ENCODE data around the gene TMEM134. TPM values are rescaled to one million over a fixed set of nuclear protein-coding genes. Genes with fewer than 3 reads are reported as not detected.
A peak's percentile ranks its signal among the peaks of the same experiment; 100 is the strongest.

Gene TMEM134
- total RNA-seq, 1 donor from 2014 or later = 38.9 TPM

DNA sequence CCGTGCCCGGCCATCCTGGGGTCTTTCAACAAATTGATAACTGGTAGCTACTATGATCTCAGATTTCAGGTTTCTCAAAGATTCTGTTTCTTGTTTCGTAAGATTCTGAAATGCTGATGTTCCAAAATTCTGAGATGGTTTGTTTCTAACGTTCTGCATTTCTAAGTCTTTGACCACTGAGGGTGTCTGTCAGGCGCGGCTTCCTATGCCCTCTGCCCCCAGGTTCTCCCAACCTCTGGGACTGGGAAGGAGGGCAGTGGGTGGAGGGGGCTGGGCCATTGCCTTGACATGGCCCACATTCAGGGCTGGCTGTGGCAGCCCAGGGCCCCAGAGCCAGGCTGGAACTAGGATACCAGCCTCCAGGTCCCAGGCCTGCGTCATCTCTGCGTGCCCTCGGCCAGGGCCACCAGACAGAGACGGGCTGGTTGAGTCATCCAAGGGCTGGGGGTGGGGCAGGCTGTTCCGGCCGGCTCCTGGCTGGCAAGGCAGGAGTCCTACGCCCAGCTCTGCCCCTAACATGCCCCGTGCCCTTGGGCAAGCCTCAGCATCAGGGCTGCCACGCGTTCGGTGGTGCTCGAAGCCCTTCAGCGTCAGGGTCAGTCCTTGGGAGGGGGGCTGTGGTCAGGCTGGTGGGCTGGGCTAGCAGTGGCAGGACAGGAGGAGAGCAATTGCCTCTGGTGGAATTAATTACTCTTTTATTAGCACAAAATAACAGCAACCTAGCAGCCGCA lies 5.2 kb downstream of the TMEM134 start:
- ATAC-seq (peak; percentile 66), DNase-seq (ENCODE audit: low spot score) (peak; percentile 86)

DNA sequence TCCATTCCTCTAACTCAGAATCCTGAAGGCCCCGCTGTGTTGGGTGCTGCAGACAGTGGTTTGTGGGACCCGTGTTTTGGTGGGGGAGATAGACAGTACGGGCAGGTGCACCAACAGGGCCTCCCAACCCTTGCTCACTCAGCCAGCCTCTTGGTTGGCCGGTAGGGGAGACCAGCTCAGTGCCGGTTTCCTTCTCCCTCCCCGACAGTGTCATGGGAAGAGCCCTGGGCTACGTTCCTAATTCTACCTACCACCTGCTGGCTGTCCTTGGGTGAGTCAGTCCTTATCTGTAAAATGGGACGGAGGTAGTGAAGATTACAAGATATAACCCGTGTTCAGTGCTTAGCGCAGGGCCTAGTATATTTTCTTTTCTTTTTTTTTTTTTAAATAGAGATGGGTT lies 5.9 kb downstream of the TMEM134 start:
- DNase-seq (ENCODE audit: low spot score) (no peak), ATAC-seq (no peak)

DNA sequence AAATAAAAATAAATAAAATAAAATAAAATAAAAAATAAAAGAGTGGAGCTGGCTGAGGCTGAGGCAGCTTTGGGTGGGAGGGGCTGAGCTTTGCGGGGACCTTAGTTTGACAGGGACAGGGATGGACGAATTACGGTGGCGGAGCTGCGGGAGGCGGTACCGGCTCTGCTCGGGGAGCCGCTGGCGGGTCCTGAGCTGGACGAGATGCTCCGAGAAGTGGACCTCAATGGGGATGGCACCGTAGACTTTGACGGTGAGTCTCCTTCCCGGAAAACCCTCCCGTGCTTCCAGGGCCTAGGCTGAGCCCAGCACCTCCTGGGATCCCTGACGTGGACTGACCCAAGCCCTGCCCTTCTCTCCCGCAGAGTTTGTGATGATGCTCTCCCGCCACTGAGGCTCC lies 10.8 kb downstream of the TMEM134 start:
- DNase-seq (ENCODE audit: low spot score) (no peak), ATAC-seq (no peak)

DNA sequence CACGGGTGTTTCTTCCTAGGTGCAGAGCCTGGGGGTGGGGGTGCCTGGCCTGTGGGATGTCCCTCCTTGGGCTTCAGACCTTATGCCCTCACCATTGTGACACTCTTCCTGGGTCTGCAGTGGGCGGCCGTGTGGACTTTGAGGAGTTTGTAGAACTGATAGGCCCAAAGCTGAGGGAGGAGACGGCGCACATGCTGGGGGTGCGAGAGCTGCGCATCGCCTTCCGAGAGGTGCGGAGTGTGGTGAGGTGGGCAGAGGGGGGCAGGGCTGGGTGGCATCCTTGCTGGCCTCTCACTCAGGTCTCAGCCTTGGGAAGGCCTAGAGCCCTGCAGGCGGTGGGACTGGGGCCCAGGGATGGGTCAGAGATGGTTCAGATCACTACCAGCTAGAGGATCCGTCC lies 11.6 kb downstream of the TMEM134 start:
- ATAC-seq (no peak), DNase-seq (ENCODE audit: low spot score) (no peak)

DNA sequence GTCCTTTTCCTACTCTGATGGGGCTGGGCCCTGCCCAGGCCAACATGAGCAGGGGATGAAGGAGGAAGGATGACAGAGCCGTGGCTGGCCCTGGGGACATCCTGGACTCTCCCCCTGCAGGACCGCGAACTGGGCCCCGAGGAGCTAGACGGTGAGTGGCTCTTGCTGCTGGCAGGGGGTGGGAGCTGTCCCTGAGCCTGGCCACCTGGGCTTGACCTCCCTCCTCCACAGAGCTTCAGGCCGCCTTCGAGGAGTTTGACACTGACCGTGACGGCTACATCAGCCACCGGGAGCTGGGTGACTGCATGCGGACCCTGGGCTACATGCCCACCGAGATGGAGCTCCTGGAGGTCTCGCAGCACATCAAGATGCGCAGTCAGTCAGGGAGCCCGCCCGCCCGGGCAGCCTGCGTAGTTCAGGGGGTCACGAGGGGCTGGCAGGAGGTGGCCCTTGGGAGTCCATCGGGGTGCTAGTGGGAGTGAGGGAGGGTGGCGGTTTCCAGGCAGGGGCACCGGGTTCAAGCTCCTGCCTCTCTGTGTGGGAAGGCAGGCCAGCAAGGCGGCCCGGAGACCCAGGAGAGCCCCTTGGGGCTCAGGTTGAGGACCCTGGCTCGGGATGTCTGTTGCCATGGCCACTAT lies 12.9 kb downstream of the TMEM134 start:
- DNase-seq (ENCODE audit: low spot score) = no peak
- no peak for ATAC-seq

DNA sequence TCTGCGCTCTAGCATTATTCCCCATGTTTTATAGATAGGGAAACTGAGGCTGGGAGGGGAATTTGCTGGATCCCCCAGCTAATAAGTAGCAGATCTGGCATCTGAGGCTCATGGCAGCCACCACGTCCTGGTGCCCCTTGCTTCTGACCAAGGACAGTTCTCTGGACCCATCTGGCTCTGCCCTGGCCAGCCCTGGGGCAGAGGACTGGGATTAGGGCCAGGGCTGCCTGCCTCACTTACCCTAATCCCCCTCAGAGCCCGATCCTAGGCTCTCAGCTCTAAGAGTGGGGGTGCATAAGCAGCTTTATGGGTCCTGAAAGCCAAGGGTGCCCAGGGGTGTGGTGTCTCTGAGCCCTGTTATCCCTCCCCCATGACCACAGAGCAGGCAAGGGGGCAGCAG lies 14.0 kb downstream of the TMEM134 start, which contains the start of gene CABP4:
TSS of gene CABP4 (plus strand) at position 301 of the 400 bp plus-strand sequence. CDS start at position 371, 70 bp downstream.
- DNase-seq (ENCODE audit: low spot score) = no peak
- ATAC-seq = no peak

DNA sequence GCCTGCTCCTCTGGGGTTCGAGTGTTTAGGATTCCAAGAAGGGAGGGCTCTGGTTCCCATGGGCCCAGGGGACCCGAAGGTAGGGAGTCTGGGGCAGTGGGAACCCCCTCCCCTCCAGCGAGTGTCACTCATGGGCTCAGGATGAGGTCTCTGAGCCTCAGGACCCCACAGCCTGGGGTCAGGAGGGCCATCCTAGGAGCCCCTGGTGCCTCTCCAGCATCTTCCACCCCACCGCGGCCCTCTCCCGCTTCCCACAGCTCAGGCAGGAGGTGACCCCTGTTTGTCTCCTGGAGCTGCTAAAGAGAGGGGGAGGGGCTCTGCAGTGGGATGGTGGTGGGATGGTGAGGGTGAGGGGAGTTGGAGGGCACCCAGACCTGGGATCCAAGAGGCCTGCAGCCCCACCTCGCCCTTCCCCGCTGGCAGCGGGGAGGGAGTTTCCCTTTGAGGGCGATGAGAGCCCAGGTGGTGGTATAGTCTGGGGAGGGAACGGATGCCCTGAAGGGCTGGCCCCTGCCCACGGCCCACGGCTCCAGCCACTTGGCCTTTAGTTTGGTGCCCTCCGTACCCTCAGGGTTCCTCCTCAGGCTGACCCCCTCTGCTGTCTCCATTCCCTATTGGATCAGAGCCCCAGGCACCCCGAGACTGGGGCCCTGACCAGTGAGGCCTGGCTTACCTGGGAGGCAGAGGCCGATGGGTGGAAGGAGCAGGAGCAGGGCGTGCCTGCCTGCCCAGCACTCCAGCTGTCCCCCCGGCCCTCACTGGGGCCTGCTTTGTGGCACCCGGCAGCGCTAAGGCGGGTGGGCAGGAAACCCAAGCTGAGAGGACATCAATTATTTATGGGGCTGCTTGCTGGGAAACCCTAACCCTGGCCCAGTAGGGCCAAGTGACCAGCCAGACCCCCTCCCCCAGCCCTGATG lies 15.0 kb downstream of the TMEM134 start:
- ATAC-seq (no peak), DNase-seq (ENCODE audit: low spot score) (no peak)

DNA sequence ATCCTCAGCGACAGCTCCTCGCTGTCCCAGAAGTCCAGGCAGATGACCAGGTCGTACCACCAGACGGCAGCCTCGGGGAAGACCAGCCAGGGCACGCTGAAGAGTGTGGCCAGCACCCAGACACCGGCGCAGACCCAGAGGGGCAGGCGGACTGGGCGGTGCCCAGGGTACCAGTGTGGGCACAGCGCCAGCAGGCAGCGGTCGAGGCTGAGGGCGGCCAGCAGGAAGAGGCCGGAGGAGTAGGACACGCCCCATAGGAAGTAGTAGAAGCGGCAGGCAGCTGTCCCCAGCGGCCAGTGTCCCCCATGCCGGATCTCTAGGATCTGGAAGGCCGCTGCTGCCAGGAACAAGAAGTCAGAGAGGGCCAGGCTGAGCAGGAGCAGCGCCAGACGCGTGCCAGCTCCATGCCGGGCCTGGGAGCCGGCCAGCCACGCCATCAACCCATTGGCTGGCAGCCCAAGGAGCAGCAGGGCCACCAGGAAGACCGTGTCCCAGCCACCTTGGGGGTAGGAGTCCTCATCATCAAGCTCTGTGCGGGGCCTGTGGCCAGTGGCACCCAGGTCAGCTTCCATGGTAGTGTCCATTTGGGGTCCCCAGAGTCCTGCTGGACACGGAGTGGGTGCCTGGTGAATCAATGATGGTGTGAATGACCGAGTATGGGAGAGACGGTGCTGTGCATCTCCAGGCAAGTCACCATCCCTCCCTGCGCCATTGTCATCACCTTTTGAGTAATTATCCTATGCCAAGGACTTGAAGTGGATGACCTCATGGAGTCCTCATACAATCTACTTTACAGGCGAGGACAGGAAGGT lies 16.7 kb downstream of the TMEM134 start, which contains the start of gene GPR152:
TSS of gene GPR152 (minus strand) at position 589 of the 812 bp plus-strand sequence. CDS start at position 584, 5 bp downstream.
- peak; percentile 12 for ATAC-seq
- no peak for DNase-seq (ENCODE audit: low spot score)

DNA sequence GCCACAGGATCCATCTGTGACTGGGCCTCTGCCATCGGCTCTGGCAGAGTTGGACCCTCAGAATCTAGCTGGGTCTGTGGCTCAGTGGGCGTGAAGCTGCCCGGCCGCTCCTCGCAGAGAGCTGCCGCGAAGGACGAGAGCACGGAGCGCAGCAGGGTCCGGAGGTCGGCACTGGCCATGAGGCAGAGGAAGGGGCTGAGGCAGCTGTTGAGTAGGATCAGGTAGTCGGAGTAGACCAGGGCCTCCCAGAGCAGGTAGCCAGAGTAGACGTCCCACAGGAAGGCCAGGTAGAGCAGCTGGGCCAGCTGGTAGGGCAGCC lies 17.4 kb downstream of the TMEM134 start:
- no peak for DNase-seq (ENCODE audit: low spot score)

DNA sequence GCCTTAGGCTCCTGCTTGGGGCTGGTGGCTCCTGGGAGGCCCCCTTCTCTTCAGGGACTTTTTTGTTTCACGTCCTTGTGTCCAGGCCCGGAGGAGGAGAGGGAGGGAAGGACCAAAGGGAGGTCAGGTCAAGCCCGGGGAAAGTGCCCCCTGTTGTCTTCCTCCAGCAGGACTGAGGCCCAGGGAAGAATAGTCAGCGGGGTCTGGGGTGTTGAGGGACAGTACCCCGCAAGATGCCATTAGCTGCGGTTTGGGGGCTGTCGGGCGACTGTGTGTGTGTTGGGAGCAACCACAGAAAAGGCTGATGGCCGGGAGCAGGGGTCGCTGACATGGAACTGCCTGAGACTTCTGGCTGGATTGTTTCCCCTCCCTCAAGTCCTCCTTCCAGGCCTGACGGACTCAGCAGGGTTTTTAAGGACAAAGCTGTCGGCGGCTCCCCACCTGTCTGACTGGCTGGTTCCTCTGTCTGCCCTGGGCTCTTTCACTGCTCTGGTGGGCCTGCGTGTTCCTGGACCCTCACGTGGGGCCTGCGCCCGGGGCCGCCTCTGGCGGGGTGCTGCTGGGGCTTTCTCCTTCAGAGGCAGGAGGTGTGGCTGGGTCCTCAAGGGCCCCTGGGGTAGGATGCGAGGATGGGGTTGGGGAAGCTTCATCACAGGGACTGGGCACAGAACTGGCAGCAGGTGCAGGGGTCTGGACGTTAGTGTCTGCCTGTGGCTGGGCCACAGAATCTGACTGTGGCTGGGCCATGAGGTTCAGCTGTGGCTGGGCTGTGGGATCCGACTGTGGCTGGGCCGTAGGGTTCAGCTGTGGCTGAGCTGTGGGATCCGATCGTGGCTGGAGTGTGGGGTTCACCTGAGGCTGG lies 18.0 kb downstream of the TMEM134 start:
- no peak for DNase-seq (ENCODE audit: low spot score)
- no peak for ATAC-seq

More for the DNA sequence above, 17.4 kb downstream of the TMEM134 start:
- ATAC-seq = no peak

DNA sequence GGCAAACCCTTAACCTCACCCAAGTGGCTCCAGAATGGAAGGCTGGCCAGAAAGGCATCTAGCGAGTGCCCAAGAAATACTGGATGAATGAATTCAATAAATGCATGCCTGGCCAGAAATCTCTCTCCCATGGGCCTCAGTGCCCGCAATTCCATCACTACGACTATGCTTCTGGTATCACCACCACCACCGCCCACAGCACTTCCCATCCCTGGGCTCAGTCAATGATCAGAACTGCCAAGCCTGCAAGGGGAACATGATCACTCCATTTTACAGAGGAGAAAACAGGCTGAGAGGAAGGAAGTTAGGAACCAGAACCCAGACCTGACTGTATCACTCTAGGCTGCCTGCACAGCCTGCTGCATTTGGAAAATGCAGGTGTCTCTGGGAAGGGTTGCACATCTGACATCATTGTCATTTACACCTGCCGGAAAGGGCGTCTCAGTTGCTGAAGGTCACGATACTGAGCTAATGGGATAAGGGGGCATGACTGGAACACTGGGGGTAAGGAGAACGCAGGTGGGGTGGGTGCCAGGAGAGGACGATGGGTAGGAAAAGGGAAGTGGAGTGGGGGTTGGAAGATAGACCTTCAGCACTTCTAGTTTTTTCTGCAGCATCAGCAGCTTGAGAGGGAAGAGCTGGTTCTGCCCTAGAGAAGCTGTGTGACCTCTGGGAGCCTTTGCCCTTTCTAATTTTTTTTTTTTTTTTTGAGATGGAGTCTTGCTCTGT lies 19.8 kb downstream of the TMEM134 start:
- DNase-seq (ENCODE audit: low spot score) = no peak
- peak; percentile 9 for ATAC-seq

DNA sequence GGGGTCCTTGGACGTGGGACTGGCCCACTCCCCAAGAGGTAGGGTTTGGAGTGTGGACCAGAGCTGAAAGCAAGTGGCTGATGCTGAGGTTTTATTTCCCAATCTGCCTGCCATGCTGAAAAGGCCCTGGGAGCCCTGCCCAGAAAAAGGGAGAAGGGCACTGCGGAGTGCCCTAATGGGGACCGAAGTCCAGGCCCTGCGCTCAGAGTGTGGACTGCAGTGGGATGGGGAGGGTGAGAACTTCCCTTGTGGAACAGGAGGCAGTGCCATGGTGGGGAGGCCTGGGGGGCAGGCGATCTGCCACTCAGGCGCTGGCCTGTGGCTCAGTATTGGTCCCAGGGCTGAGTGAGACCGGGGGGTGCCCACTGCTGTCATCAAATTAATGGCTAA lies 20.8 kb downstream of the TMEM134 start:
- peak; percentile 82 for DNase-seq (ENCODE audit: low spot score)
- ATAC-seq = peak; percentile 81

DNA sequence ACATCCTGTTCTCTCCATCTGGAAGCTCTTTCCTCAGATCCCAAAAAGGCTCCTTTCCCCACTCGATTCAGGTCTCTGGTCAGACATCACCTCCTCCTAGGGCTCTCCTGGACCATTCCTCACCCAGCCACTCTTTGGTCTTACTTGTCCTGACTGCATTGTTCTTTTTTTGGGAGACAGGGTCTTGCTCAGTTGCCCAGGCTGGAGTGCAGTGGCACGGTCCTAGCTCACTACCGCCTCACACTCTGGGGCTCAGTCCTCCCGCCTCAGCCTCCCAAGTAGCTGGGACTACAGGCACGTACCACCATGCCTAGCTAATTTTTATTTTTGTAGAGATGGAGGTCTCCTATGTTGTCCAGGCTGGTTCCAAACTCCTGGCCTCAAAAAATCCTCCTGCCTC lies 23.5 kb downstream of the TMEM134 start:
- DNase-seq (ENCODE audit: low spot score) = no peak

DNA sequence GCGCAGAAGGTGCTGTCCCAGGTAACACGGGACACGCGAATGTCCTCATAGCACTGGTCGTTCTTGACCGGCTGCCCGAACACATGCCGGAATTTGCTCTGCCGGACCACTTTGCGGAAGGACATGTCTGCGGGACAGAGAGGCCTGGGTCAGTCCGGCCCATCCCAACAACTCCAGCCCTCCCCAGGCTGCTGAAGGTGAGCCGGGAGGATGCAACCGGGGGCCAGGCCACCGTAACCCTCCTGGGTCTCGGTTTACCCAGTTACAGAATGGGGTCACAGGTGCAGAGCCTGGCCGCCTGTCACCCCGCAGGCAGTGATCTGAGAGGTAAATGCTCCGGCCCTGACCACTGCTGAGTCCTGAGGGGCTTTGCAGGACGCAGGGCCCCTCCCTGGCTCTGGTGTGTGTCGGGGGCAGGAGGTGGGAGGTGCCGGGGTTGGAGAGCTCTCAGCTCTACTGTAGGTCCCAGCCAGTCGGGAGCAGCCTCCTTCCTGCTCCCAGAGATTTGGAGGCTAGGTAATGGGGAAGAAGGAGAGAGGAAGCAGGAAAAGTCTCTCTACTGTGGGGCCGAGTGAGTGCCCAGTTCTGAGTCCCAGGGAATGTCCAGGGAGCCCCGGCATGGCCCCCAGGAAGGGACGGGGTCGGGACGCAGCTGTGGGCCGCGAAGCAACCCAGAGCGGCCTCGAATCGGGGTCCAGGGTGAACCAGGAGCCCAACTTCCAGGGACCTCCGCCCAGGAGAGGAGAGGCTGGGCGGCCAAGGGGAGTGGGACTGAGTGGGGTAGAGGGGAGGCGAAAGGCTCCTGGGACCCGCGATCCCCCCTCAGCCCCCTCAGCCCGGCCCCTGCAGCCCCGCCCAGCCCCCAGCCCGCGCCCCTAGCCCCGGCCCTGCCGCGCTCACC lies 26.3 kb downstream of the TMEM134 start:
- ATAC-seq (peak; percentile 3), DNase-seq (ENCODE audit: low spot score) (no peak)

More for the DNA sequence above, 23.5 kb downstream of the TMEM134 start:
- no peak for ATAC-seq

DNA sequence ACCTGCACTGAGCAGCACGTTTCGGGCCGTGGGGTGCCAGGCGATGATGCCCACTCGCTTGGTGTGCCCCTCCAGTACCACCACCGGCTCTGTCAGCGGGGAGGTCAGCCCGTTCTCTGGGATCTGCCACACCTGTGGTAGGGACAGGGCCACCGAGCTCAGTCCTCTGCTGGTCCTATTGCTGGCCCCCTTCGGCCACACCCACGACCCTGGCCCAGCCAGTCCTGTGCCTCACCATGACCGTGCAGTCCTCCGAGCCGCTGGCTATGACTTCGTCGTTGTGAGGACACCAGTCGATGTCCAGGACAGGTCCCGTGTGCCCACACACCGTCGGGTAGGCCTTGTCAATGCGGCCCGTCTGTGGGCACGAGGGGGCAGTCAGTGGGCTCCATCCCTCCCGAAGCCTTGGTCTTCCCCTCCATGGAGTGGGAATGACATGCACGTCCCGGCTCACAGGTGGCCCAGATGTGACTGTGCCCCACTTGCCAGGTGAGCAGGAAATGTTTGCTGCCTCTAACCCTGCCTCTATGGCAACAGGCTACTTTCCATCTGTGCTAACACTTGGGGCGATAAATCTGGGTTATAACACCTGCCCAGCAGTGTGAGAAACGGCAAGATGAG lies 27.2 kb downstream of the TMEM134 start:
- DNase-seq (ENCODE audit: low spot score) (no peak), ATAC-seq (no peak)

DNA sequence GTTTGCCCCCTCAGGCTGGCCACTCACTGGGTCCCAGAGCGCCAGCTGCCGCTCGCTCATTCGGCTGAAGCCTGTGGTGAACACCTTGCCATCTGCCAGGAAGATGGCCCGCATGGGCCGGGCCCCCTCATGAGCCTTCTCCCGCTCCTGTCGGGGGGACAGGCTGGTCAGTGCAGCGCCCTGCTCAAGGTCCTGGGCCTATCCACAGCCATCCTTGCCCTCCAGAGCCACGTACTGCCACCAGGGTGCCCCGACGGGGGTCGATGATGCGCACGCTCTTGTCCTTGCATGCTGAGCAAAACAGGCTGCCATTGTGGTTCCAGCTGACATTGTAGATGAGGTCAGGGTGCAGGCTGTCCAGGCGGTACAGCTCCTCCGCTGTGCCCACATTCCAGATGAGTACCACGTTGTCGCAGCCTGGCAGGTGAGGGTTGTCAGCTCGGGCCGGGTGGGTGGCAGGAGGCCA lies 27.9 kb downstream of the TMEM134 start:
- ATAC-seq (no peak), DNase-seq (ENCODE audit: low spot score) (no peak)

Data from left lobe of liver (tissue), 2 donors.